HG03432 (cell line): ENCODE results near the gene DBX2.
"Not testable (repeated sequence)": the region's sequence is repeated elsewhere in the genome, so short reads cannot be mapped to it uniquely, and the experiment has no call there.

ENCODE experiments used
- ATAC-seq: cut with Tn5 transposase; IDR thresholded peaks from one replicate; pipeline ENCODE4 v1.9.1; 2021; ENCODE audit warnings: mild to moderate bottlenecking, moderate library complexity; ENCODE audit not compliant: unreplicated experiment

DBX2 gene

DNA sequence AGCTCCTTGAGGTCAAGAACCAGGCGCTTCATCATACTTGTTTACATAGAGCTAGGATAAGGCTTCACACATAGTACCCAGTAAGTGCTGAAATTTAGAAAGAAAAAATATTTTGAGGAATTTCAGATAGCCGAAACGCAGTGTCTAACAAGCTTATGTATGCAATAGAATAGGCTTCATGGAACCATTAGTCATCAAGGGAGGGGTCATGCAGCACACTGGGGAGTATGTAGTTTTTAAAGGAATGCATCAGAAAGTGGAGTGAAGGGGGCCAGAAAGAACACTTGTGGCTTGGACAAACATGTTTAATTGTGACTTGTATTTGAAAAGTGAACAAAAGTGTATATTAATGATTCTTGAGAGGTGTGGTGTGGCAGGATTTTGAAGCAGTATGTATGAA, 38.1 kb downstream of the DBX2 start:
- no peak for ATAC-seq

GRCh38 chr12:45010059-45010458, 40.8 kb downstream of the DBX2 start:
- no peak for ATAC-seq

DNA sequence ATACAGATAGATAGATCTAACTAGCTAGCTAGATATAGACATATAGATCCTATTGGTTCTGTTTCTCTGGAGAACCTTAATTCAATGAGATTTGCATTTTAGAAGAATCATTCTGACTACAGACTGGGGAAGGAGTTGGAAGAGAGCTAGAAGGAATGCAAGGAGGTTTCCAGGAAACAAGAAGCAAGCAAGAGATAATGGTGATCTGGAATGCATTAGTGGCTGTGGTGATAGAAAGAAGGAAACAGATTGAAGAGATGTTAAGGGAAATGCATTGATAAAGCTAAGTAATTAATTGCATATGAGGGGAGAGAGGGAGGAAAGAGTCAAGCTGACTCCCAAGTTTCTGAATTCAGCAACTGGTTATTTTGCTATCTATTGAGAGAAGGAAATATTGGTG, 42.7 kb downstream of the DBX2 start:
- ATAC-seq, result no peak

GRCh38 chr12:44999355-44999754, 51.5 kb downstream of the DBX2 start:
- ATAC-seq, result no peak

DNA sequence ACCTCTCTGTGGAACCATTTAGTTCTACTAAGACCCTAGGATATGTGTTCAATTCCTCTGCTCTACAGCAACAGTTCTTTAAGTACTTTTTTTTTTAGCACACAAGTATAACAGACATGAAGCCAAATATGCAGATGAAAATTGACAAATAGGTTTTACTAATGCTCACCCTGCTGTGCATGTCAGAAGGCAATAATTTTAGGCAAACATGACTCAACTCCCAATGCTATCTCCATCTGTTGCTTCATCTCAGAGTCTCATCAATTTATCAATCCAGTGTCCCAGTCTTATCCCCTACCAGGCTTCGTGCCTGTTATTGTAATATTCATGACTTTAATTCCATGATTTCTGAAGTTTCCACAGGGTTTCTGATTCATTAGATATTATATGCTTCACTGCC, 57.7 kb downstream of the DBX2 start:
- no peak for ATAC-seq

GRCh38 chr12:44984863-44985262, 66.0 kb downstream of the DBX2 start:
- ATAC-seq, result not testable (repeated sequence)

- no peak for ATAC-seq
Observed at GRCh38 chr12:44979918-44980317, 71.0 kb downstream of the DBX2 start.

DNA sequence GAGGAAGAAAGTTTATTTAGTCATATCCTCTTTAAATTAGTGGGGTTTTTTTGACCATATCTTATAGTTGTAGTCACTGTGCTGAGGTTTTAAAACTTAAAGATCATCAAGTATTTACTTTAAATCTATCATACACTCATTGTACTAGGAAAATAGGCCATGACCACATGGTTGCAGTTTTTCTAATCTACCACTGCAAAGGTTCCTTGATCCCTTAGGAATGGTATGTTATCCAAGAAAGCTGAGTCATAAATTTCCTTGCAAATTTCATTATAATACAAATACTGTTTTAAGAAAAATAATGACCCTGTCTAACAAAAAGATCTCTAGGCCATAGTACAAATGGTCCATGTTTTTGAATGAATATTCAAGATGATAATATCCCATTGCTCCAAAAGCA, 74.7 kb downstream of the DBX2 start:
- no peak for ATAC-seq

- ATAC-seq, result no peak
Observed at GRCh38 chr12:44972746-44973421, 78.0 kb downstream of the DBX2 start.

- no peak for ATAC-seq
Observed at GRCh38 chr12:44968965-44969364, 81.9 kb downstream of the DBX2 start.
